LHCN-M2 (cell line): ENCODE measurements around the gene AKT3. TPM values are rescaled to one million over a fixed set of nuclear protein-coding genes. Genes with fewer than 3 reads are reported as not detected.

Experiments
- DNase-seq: peaks from one replicate; pipeline ENCODE4 v3.0.0-alpha.2; 2012; ENCODE audit warnings: low read depth
- total RNA-seq: library from RNA; depleted of rRNA; stranded (reverse); fragments of >200 nt; gene quantifications from 2 replicates; pipeline ENCODE4 v1.2.3, GENCODE V29; 2014; rRNA removed

AKT3 gene
- total RNA-seq, 1 experiment from 2014 or later: 12.2 TPM

- DNase-seq: no peak
Measured at GRCh38 chr1:243469497-243469896, 380.5 kb downstream of the AKT3 start.

DNA sequence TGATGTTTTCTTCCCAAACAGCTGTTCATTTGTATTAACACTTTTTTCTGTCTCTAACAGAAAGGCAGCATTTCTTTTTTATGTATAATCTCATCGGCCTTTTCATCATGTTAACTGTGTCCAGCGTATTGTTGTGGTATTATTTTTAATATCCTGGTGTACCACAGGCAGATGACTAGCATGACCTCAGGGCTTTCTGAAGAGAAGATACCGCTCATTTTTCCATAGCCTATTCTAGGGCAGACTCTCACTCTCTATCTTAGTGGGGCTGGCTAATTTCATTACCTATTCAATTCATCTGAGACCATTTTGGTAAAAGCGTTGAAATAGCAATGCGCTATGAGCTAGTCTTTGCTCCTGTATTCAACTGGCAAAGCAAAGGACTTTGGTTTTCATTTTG lies 384.3 kb downstream of the AKT3 start:
- peak; percentile 37 for DNase-seq

DNA sequence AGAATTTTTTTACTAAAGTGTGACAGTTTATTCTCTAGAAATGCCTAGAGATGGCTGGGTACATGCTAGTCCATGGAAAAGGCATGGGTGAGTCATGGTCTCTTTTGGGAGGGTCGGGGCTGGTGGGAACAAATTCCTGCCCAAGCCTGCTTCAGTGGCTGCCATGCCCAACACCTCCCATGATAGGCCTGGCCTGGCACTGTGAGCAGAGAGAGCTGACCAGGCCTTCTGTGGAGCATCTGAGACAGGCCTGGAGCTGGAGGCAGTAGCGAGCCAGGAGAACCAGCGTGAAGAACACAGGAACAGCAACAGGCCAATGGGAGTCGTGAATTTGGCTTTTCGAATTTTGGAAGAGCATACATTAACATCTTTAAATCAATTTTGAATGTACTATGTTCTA lies 385.0 kb downstream of the AKT3 start:
- no peak for DNase-seq

DNA sequence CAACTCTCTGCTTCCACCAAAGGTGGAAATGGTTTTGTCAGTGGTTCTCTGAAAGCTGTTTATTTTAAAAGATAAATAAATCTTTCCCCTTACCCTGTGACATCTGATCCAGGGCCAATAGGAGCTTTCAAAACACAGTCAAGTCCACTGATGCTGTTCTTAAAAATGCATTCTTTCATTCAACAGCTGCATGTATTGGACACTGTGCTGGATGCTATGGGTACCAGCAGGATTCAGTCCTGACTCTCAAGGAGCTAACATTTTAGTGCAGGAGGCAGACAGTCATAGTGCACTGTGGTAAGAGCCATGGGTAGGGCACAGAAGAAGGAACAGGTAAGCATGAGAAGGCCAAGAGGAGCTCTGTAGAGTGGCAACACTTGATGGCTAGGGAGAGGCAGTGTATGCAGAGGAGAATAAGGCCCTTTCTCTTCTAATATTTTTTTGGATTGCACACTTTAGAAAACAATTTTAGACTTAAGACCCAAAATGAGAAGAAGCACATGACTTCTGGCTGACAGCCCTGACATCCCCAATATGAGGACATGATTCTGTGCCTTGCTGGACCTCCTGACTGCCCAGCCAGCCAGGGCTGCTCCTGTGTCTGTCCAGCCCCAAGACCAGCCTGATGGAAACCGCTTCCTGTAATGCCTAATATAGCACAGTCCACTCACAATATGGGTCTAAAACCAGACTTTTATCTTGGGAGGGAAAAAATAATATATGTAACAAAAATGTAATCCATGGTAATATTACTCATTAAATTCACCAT lies 386.9 kb downstream of the AKT3 start:
- no peak for DNase-seq

DNA sequence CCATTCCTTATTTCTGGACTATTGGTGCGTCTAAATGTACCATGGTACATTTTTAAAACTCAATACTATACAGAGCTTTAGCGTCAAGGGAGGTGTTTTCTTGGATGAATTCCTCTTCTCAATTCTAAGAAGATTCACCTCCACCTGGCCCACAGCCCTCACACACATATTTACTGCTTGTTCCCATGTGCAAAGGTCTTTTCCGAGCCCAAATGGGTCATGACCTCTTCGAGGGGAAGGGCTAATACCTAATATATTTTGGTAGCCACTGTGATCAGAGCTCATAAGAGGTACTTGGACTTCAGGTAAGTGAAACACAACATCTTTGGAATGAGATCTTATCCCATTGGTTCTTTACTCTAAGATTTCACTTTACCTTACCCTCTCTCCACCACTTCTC lies 388.3 kb downstream of the AKT3 start:
- DNase-seq: no peak

GRCh38 chr1:243459059-243459458 lies 391.0 kb downstream of the AKT3 start:
- DNase-seq: no peak

- no peak for DNase-seq
Measured at GRCh38 chr1:243457363-243457982, 392.6 kb downstream of the AKT3 start.

DNA sequence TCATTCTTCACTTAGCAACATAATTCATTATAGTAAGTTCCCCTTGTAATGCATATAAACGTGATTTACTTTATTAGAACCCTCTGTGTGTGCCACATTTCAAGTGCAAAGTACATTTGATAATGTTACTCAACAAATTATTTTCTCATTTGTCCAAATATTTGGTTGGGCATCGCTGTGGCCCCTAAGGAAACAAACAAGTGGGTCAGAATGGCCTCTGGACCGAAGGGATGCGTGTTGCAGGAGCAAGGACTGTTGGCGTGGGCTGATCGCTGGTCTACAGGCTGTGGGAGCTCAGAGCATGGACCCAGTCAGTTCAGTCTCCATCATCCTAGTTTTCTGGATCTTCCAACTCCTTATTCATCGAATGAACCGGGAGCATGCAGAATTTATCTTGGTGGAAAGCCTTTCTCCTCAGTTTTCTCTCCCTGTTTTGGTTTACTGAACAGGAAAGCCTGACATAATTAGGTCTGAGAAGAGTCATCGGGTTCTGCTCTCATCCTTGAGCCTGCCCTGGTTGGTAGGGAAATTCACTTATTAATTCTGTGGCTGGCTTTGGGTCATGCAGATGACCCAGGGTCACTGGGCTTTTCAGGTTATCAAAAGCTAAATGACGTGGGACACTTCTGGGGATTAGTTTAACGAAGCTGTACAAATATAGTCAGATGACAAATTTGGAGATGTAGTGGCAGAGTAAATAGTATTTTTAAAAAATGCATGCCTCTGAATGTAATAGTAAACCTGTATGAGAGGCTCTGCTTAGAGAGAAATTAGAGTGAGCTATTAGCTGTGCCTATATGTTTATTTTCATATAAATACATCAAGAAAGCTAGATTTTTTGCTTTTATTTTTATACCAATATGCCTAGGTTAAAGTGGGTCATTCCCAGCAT lies 394.0 kb downstream of the AKT3 start:
- no peak for DNase-seq

GRCh38 chr1:243454328-243454997 lies 395.6 kb downstream of the AKT3 start:
- DNase-seq: no peak

GRCh38 chr1:243452092-243452491 lies 398.0 kb downstream of the AKT3 start:
- DNase-seq: no peak

DNA sequence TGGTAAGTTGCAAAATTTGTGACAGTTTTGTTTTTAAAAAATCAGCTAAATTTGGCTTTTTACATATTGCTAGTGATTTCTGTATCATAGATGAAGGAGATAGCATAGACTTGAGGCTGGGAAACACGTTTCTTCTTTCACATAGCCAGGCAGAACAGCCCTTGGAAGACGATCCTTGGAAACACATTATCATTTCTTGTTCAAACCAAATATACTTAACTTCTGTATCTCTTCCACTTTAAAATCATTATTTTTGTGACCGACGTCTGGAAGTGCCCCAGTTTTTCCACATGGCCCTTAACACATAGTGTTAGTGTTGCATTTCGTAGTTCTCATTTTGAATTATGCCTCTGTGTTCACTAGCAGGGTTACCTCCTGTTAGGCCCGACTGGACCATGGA lies 400.7 kb downstream of the AKT3 start:
- DNase-seq: no peak

- DNase-seq: no peak
Measured at GRCh38 chr1:243447844-243448243, 402.2 kb downstream of the AKT3 start.

DNA sequence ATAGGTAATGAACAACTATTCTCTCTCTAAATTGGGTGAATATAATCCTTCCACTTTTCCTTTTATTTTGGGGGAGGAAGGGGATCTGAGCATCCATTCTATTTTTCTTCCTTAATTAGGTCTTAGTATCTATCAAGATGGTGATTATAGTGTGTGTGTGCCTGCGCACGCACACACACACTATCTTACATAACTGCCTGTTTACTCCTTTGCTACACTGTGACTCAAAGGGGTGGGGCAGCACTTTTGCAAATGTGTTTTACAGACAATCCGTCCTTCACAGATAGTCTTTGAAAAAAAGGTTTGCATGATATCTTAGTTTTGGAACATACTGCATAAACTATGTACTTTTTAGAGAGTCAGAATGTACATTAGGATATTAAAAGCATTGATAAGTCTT lies 402.7 kb downstream of the AKT3 start:
- peak; percentile 62 for DNase-seq

- no peak for DNase-seq
Measured at GRCh38 chr1:243443557-243443956, 406.5 kb downstream of the AKT3 start.

- no peak for DNase-seq
Measured at GRCh38 chr1:243441601-243442000, 408.4 kb downstream of the AKT3 start.

DNA sequence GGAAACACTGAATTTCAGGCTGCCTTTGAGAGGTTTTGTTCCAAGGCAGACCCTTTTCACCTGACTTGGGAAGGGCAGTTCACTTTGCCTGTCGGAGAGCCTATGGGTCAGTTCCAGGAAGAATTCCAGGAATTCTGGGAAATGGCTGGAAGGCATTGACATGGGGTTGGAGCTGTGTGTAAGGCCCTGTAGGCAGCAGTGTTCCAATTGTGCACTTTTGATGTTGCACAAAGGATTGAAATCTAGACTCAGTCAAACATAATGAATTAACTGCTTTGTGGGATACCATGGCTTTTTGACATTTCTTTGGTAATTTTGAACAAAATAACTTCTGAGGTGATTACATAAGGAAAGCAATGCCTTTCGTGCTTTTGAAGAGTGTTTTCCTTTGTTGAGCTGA lies 409.6 kb downstream of the AKT3 start:
- no peak for DNase-seq

DNA sequence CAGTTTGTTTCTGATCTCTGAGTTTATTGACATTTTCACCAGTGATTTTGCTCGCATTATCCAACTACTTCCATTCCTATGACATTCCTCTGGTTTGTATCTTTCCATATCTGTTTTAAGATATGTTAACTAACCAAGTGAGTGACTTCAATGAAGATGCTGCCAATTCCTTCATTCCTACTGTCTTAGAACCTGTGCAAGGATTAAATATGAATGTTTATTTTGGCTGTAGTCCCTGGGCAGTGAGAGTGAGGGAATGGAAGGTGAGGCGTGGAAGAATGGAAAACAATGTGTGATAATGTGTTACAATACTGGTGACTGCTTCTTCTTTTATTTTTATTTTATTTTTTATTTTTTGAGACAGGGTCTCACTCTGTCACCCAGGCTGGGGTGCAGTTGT lies 411.2 kb downstream of the AKT3 start:
- DNase-seq: no peak

Other genes with a start within 250 kb of the AKT3 start
- gene ZBTB18, start 201.0 kb upstream of the AKT3 start, total RNA-seq: 21.0 and 37.9 TPM in 2 replicates